ENCODE data around the gene FOXD2.

FOXD2 gene

DNA sequence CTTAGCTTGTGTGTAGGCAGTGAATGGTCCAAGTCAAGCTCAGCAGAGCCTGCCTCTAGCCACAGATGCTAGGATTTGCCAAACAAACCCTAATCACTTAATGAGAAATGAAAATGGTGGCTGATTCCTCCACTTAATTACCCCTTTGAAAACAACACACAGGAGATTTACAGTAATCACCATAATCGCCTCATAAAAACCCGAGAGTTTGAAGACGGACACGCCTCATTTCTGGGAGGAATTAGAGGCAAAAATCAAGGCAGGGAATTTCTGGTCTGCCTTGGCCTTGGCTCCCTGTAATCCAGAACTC lies 38.0 kb upstream of the FOXD2 start:
- Histone ChIP-seq H2BK120ac (ENCODE audit: insufficient read depth, low read length, poor library complexity) (no peak overlapping the region), H2BK5ac (ENCODE audit: low read depth, low read length, poor library complexity) (no peak overlapping the region), H3K23ac (ENCODE audit: low read length) (no peak overlapping the region), H3K79me2 (ENCODE audit: control insufficient read depth, insufficient read depth, low read length, poor library complexity) (no peaks in the 10 kb centered on the region), H3K27ac (ENCODE audit: low read depth, low read length) (no peak overlapping the region), H3K27me3 (ENCODE audit: insufficient read depth, low read length) (no peaks in the 10 kb centered on the region), H3K9me3 (ENCODE audit: insufficient read depth, low read depth, low read length) (no peaks in the 10 kb centered on the region), H3K4ac (ENCODE audit: low read depth, low read length) (no peak overlapping the region), H3K4me3 (ENCODE audit: low read depth, low read length) (no peak overlapping the region), H4K12ac (ENCODE audit: low read depth, low read length) (no peak overlapping the region), H3K79me1 (ENCODE audit: low read length) (no peaks in the 10 kb centered on the region), H3K9ac (ENCODE audit: low read length) (no peak overlapping the region), H4K8ac (ENCODE audit: low read depth, low read length) (no peak overlapping the region), H3K4me1 (ENCODE audit: control insufficient read depth in 1 of 2, insufficient read depth in 2 of 2, low read length in 2 of 2) (no peaks in the 10 kb centered on the region), H3K36me3 (ENCODE audit: control insufficient read depth in 1 of 2, insufficient read depth in 2 of 2, low read length in 2 of 2) (no peaks in the 10 kb centered on the region), H3K18ac (ENCODE audit: low read length) (no peak overlapping the region), H2AFZ (ENCODE audit: insufficient read depth, low read length, poor library complexity) (no peak overlapping the region), H3K4me2 (ENCODE audit: low read length) (no peak overlapping the region), H4K91ac (ENCODE audit: low read depth, low read length) (no peak overlapping the region), H2BK12ac (ENCODE audit: low read length) (no peak overlapping the region), H3K14ac (ENCODE audit: low read length) (no peak overlapping the region), H2AK5ac (ENCODE audit: low read length) (no peak overlapping the region)
- no peak for DNase-seq
- WGBS (ENCODE audit: extremely low coverage, insufficient coverage, insufficient read length), result no CpG with 5 or more reads among the region's 4 CpGs

GRCh38 chr1:47401761-47402160 lies 36.1 kb upstream of the FOXD2 start:
- Histone ChIP-seq H3K79me2 (ENCODE audit: control insufficient read depth, insufficient read depth, low read length, poor library complexity) (no peaks in the 10 kb centered on the region), H2BK5ac (ENCODE audit: low read depth, low read length, poor library complexity) (no peak overlapping the region), H3K36me3 (ENCODE audit: control insufficient read depth in 1 of 2, insufficient read depth in 2 of 2, low read length in 2 of 2) (no peaks in the 10 kb centered on the region), H2AFZ (ENCODE audit: insufficient read depth, low read length, poor library complexity) (no peak overlapping the region), H2AK5ac (ENCODE audit: low read length) (no peak overlapping the region), H3K27ac (ENCODE audit: low read depth, low read length) (no peak overlapping the region), H3K4me1 (ENCODE audit: control insufficient read depth in 1 of 2, insufficient read depth in 2 of 2, low read length in 2 of 2) (no peaks in the 10 kb centered on the region), H4K8ac (ENCODE audit: low read depth, low read length) (no peak overlapping the region), H3K18ac (ENCODE audit: low read length) (no peak overlapping the region), H3K9me3 (ENCODE audit: insufficient read depth, low read depth, low read length) (no peaks in the 10 kb centered on the region), H3K14ac (ENCODE audit: low read length) (no peak overlapping the region), H3K4me2 (ENCODE audit: low read length) (no peak overlapping the region), H3K27me3 (ENCODE audit: insufficient read depth, low read length) (no peaks in the 10 kb centered on the region), H3K4ac (ENCODE audit: low read depth, low read length) (no peak overlapping the region), H3K23ac (ENCODE audit: low read length) (no peak overlapping the region), H3K9ac (ENCODE audit: low read length) (no peak overlapping the region), H4K12ac (ENCODE audit: low read depth, low read length) (no peak overlapping the region), H4K91ac (ENCODE audit: low read depth, low read length) (no peak overlapping the region), H2BK12ac (ENCODE audit: low read length) (no peak overlapping the region), H3K4me3 (ENCODE audit: low read depth, low read length) (no peak overlapping the region), H3K79me1 (ENCODE audit: low read length) (no peaks in the 10 kb centered on the region), H2BK120ac (ENCODE audit: insufficient read depth, low read length, poor library complexity) (no peak overlapping the region)
- WGBS (ENCODE audit: extremely low coverage, insufficient coverage, insufficient read length), result no CpG with 5 or more reads among the region's 4 CpGs
- DNase-seq, result no peak

DNA sequence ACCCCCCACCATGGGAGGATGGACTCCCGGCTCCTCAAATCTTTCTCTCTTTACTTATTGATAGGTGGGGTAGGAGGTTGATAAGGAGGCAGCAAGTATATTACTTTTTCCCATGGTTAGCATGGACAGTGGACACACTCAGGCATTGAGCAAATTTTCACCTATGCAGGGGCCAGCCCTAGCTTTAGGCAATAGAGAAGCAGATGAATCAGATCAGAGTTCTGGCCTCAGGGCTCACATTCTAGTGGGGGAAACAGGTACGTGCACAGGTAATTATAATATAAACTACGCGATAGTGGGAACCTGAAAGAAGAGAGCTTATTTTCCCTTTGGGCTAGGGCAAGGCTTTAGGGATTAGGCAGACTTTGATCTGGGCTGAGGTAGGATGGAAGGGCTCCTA lies 35.3 kb upstream of the FOXD2 start:
- Histone ChIP-seq H4K12ac (ENCODE audit: low read depth, low read length) (no peak overlapping the region), H3K4me3 (ENCODE audit: low read depth, low read length) (no peak overlapping the region), H3K4me2 (ENCODE audit: low read length) (no peak overlapping the region), H3K27me3 (ENCODE audit: insufficient read depth, low read length) (no peaks in the 10 kb centered on the region), H3K9me3 (ENCODE audit: insufficient read depth, low read depth, low read length) (no peaks in the 10 kb centered on the region), H2AK5ac (ENCODE audit: low read length) (no peak overlapping the region), H3K27ac (ENCODE audit: low read depth, low read length) (no peak overlapping the region), H3K14ac (ENCODE audit: low read length) (no peak overlapping the region), H4K8ac (ENCODE audit: low read depth, low read length) (no peak overlapping the region), H2BK12ac (ENCODE audit: low read length) (no peak overlapping the region), H3K79me2 (ENCODE audit: control insufficient read depth, insufficient read depth, low read length, poor library complexity) (no peaks in the 10 kb centered on the region), H3K36me3 (ENCODE audit: control insufficient read depth in 1 of 2, insufficient read depth in 2 of 2, low read length in 2 of 2) (no peaks in the 10 kb centered on the region), H3K9ac (ENCODE audit: low read length) (no peak overlapping the region), H3K4me1 (ENCODE audit: control insufficient read depth in 1 of 2, insufficient read depth in 2 of 2, low read length in 2 of 2) (no peaks in the 10 kb centered on the region), H3K4ac (ENCODE audit: low read depth, low read length) (no peak overlapping the region), H3K79me1 (ENCODE audit: low read length) (no peaks in the 10 kb centered on the region), H3K23ac (ENCODE audit: low read length) (no peak overlapping the region), H2AFZ (ENCODE audit: insufficient read depth, low read length, poor library complexity) (no peak overlapping the region), H2BK5ac (ENCODE audit: low read depth, low read length, poor library complexity) (no peak overlapping the region), H3K18ac (ENCODE audit: low read length) (no peak overlapping the region), H2BK120ac (ENCODE audit: insufficient read depth, low read length, poor library complexity) (no peak overlapping the region), H4K91ac (ENCODE audit: low read depth, low read length) (no peak overlapping the region)
- DNase-seq, result peak; percentile 78 to 85
- WGBS (ENCODE audit: extremely low coverage, insufficient coverage, insufficient read length), result no CpG with 5 or more reads among the region's 4 CpGs

- H3K23ac ChIP-seq (ENCODE audit: low read length), result no peak overlapping the region
- no peaks in the 10 kb centered on the region for H3K79me1 ChIP-seq (ENCODE audit: low read length)
- no peak overlapping the region for H2BK120ac ChIP-seq (ENCODE audit: insufficient read depth, low read length, poor library complexity)
- peaks cover 6% of the 10 kb centered on the region in 2 experiments for H3K4me1 ChIP-seq (ENCODE audit: control insufficient read depth in 1 of 2, insufficient read depth in 2 of 2, low read length in 2 of 2)
- H3K79me2 ChIP-seq (ENCODE audit: control insufficient read depth, insufficient read depth, low read length, poor library complexity), result no peaks in the 10 kb centered on the region
- H3K27ac ChIP-seq (ENCODE audit: low read depth, low read length), result no peak overlapping the region
- H3K9me3 ChIP-seq (ENCODE audit: insufficient read depth, low read depth, low read length), result no peaks in the 10 kb centered on the region
- peak overlapping the region; percentile 26 for H2AK5ac ChIP-seq (ENCODE audit: low read length)
- H2BK5ac ChIP-seq (ENCODE audit: low read depth, low read length, poor library complexity), result no peak overlapping the region
- H2BK12ac ChIP-seq (ENCODE audit: low read length), result no peak overlapping the region
- no peak overlapping the region for H4K91ac ChIP-seq (ENCODE audit: low read depth, low read length)
- no peak overlapping the region for H3K4me3 ChIP-seq (ENCODE audit: low read depth, low read length)
- no peak overlapping the region for H4K8ac ChIP-seq (ENCODE audit: low read depth, low read length)
- WGBS (ENCODE audit: extremely low coverage, insufficient coverage, insufficient read length), result no CpG with 5 or more reads among the region's 4 CpGs
- no peak overlapping the region for H3K4ac ChIP-seq (ENCODE audit: low read depth, low read length)
- no peak for DNase-seq
- no peak overlapping the region for H3K14ac ChIP-seq (ENCODE audit: low read length)
- H3K18ac ChIP-seq (ENCODE audit: low read length), result no peak overlapping the region
- no peak overlapping the region for H3K9ac ChIP-seq (ENCODE audit: low read length)
- no peaks in the 10 kb centered on the region for H3K36me3 ChIP-seq (ENCODE audit: control insufficient read depth in 1 of 2, insufficient read depth in 2 of 2, low read length in 2 of 2)
- no peak overlapping the region for H3K4me2 ChIP-seq (ENCODE audit: low read length)
- no peaks in the 10 kb centered on the region for H3K27me3 ChIP-seq (ENCODE audit: insufficient read depth, low read length)
- H4K12ac ChIP-seq (ENCODE audit: low read depth, low read length), result no peak overlapping the region
- H2AFZ ChIP-seq (ENCODE audit: insufficient read depth, low read length, poor library complexity), result no peak overlapping the region
Measured at GRCh38 chr1:47403321-47403910, 34.4 kb upstream of the FOXD2 start.

Data from trophoblast cell (in vitro differentiated cells and primary cell).